HG03565 (cell line): Measurements from ENCODE around the gene BPGM.

Source experiments
- ATAC-seq: cut with Tn5 transposase; IDR thresholded peaks from one replicate; pipeline ENCODE4 v1.9.1; 2021; ENCODE audit warnings: mild to moderate bottlenecking, moderate library complexity; ENCODE audit not compliant: unreplicated experiment

Gene BPGM

GRCh38 chr7:134714470-134715205 is 68.0 kb downstream of the BPGM start:
- ATAC-seq = no peak

GRCh38 chr7:134718211-134718875 is 71.7 kb downstream of the BPGM start:
- ATAC-seq = no peak

- no peak for ATAC-seq
Measured at GRCh38 chr7:134720091-134720935, 73.7 kb downstream of the BPGM start.

- no peak for ATAC-seq
Measured at GRCh38 chr7:134721171-134721570, 74.5 kb downstream of the BPGM start.

- ATAC-seq = no peak
Measured at GRCh38 chr7:134722786-134723322, 76.2 kb downstream of the BPGM start.

- no peak for ATAC-seq
Measured at GRCh38 chr7:134723892-134724291, 77.2 kb downstream of the BPGM start.

GRCh38 chr7:134724606-134725005 is 78.0 kb downstream of the BPGM start:
- no peak for ATAC-seq

- no peak for ATAC-seq
Measured at GRCh38 chr7:134726581-134726980, 79.9 kb downstream of the BPGM start.

- ATAC-seq = no peak
Measured at GRCh38 chr7:134727711-134728110, 81.1 kb downstream of the BPGM start.
